GM12875 (cell line): Measurements from ENCODE around the gene MBOAT2.

Experiments
- H3K4me3 ChIP-seq: one replicate; pipeline ENCODE4 v1.5.1; 2011; ENCODE audit warnings: low read depth, low read length, control low read depth
- TF ChIP-seq, protein P1 (sequence below): IDR thresholded peaks from 2 replicates; pipeline ENCODE4 v1.5.1; 2011; ENCODE audit warnings: low read depth, mild to moderate bottlenecking, control low read depth, inconsistent platforms, low read length, moderate library complexity, borderline replicate concordance; ENCODE audit not compliant: insufficient read depth

MBOAT2 gene

DNA sequence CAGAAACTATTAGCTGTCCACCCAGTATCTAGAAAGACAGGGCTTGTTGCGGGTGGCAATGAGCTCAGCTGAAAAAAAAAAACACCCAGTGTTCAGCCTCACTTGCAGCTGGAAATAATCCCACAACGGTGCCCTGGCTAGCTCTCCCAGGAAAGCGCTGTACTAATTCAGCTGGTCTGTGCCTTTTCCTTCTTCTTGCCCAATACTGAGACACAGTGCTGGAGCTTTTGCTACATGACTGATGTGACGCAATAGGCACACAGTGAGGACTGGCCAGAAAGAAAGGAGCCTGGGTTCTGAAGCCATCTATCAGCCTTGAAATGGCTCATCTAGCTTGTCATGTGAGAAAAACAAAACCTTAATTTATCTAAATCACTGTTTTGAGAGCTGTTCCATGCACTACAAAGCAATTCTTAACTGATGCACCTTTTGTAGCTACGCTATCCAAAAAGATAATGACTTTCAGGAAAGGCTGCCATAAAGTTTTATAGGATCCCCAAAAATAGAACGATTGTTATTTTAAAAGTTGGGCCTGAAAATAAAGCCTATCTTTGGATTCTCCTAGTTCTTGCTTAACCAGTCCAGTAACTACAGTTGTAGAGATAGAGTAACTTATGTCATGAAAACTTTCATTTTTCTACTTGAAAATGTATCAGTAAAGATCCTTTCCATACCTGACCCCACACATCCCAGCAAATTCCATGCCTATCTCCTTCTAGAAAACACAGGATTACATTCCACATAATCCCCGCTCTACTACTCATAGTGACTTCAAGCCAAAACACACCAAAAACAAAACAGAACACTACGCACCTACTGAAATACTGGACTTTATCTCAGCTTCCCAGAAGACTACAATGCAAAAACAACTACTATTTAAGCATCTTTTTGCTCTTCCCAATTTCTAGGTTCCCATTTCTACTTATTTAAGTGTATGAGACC is 181.9 kb downstream of the MBOAT2 start:
- no peak overlapping the region for H3K4me3 ChIP-seq
- TF ChIP-seq, protein P1, sequence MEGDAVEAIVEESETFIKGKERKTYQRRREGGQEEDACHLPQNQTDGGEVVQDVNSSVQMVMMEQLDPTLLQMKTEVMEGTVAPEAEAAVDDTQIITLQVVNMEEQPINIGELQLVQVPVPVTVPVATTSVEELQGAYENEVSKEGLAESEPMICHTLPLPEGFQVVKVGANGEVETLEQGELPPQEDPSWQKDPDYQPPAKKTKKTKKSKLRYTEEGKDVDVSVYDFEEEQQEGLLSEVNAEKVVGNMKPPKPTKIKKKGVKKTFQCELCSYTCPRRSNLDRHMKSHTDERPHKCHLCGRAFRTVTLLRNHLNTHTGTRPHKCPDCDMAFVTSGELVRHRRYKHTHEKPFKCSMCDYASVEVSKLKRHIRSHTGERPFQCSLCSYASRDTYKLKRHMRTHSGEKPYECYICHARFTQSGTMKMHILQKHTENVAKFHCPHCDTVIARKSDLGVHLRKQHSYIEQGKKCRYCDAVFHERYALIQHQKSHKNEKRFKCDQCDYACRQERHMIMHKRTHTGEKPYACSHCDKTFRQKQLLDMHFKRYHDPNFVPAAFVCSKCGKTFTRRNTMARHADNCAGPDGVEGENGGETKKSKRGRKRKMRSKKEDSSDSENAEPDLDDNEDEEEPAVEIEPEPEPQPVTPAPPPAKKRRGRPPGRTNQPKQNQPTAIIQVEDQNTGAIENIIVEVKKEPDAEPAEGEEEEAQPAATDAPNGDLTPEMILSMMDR = no peak

DNA sequence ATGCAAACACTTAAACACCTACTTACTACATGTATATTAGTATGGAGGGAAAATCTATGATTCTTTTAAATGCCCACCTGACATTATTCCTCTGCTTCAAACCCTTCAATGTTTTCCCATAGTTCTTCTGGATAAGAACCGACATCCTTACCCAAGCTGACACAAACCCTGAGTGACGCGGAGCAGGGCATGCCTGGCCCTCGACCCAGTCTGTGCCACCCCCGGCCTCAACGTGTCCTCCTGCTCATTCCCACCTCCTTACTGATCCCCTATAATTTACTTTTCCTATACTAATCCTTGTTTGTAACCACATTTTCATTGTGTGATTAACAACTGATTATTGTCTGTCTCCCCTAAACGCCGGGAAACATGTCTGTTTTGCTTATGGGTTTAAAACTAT is 183.5 kb downstream of the MBOAT2 start:
- TF ChIP-seq, protein P1 = no peak
- no peak overlapping the region for H3K4me3 ChIP-seq

DNA sequence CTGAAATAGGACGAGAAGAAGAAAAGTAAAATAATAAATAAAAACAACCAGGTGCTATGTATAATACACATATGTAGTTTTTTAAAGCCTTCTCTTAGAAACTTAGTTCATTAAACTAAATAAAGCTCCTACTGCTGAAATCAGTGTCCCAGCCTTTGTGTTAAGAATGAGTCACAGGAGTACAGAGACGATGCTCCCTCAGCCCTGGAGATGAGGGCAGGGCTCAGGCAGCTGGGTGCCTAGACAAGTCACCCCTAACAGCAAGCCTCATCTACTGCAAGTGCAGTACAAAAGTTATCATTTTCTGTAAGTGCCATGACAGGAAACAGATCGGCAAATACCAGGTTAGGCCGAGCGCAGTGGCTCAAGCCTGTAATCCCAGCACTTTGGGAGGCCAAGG is 184.3 kb downstream of the MBOAT2 start:
- TF ChIP-seq, protein P1 = no peak
- no peak overlapping the region for H3K4me3 ChIP-seq

DNA sequence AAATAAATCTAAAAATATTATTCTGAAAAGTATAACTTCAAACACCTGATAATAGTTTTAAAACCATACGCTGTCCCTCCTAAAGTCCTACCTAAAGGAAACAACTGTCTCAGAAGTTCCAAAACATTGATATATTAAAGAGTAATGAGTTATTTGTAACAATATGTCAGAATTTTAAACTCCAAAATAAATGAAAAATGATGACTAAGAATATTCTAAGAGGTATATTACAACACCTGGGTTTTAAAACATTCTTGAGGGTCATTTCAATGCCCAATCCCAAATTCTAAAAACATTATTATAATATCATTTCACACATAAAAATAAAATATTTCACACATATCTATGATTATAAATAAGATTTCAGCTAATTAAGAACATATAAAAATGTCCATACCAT is 186.3 kb downstream of the MBOAT2 start:
- no peak overlapping the region for H3K4me3 ChIP-seq
- TF ChIP-seq, protein P1 = no peak

DNA sequence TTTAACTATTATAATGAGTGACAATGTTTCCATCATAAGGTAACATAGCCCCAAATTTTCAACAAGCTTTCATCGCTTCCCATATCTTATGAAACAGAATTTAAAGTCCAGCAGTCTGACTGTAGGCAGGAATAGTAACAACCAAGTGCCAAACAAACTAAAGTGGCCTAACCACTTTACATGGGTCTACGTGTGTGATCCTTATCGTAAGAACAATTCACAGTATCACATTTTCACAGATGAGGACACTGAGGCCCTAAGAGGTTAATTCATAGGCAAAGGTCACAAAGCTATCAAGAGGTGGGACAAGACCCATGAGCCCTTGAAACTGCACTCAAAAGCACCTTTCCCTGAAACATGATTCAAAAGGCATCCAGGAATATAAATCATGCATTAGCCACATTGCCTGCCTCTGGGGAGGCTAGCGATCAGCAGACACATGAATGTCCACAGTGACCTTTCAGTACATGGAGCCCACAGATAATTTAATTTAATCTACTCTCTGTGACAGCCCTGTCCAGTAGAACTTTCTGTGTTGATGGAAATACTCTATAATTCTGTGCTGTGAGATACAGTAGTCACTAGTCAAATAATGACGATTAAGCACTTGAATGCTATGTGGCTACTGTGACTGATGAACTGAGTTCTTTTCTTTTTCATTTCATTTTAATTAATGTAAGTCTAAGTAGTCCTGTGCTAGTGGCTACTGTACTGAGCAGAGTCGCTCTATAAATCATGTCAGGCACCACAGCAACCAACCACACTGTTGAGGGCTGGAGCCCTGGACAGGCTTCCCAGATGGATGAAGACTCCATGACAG is 196.4 kb downstream of the MBOAT2 start:
- TF ChIP-seq, protein P1 = no peak
- H3K4me3 ChIP-seq = no peak overlapping the region

DNA sequence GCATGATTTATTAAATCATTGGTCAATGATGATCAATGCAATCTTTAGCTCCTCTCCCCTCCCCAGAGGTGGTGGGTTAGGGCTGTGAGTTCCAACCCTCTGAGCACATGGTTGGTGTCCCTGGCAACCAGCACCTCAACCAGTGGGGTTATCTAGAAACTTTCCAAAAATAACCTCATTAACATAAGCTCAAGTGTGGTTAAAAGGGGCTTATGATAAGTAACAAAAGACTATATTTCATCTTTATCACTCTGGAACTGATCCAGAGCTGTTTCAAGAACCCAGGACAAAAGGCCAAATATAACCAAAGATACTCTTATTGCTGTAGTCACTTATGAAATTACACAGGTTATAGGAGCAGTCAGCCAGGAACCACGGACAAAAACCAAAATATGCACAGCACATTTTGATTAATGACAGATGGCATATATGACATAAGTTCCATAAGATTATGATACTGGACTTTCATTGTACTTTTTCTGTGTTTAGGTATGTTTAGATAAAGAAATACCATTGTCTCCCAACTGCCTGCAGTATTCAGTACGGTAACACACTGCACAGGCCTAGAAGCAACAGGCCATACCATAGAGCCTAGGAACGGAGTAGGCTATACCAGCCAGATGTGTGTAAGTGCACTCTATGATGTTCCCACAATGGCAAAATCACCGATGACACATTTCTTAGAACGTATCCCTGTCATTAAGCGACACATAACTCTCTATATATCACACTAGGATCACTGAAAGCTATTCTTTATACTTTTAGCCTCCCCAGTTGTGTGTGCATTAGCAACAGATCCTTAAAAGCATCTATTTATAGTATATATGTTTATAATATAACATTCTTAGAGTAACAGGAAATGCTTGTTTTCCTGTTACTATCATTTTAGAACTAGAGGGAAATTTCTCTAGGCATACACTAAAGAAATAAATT is 197.9 kb downstream of the MBOAT2 start:
- TF ChIP-seq, protein P1 = no peak
- no peak overlapping the region for H3K4me3 ChIP-seq
